ENCODE results near the gene RGS6.

The RGS6 gene

GRCh38 chr14:72521968-72522741 is 589.9 kb downstream of the RGS6 start:
- Histone ChIP-seq H4K20me1 (ENCODE audit: control insufficient read depth, insufficient read depth, low read depth, low read length) (no peaks in the 10 kb centered on the region), H3K79me2 (ENCODE audit: control insufficient read depth, low read length) (no peaks in the 10 kb centered on the region), H3K27me3 (ENCODE audit: control insufficient read depth, low read length) (no peaks in the 10 kb centered on the region), H3K4me3 (ENCODE audit: low read length) (no peak overlapping the region), H3K9me2 (replicated peaks; ENCODE audit: control insufficient read depth, low read length) (no peaks in the 10 kb centered on the region), H3F3A (ENCODE audit: control insufficient read depth, insufficient read depth) (no peaks in the 10 kb centered on the region), H3K9me3 (ENCODE audit: control insufficient read depth, insufficient read depth, low read length) (peaks cover 6% of the 10 kb centered on the region; the same call in 1 of the 2 replicates), H3K36me3 (ENCODE audit: control insufficient read depth, low read length) (no peaks in the 10 kb centered on the region), H3K4me2 (ENCODE audit: low read length) (no peak overlapping the region), H3K4me1 (ENCODE audit: control insufficient read depth, low read length) (peaks cover 46% of the 10 kb centered on the region), H3K27ac (ENCODE audit: low read depth, low read length) (no peak overlapping the region)
- TF ChIP-seq, protein P1, sequence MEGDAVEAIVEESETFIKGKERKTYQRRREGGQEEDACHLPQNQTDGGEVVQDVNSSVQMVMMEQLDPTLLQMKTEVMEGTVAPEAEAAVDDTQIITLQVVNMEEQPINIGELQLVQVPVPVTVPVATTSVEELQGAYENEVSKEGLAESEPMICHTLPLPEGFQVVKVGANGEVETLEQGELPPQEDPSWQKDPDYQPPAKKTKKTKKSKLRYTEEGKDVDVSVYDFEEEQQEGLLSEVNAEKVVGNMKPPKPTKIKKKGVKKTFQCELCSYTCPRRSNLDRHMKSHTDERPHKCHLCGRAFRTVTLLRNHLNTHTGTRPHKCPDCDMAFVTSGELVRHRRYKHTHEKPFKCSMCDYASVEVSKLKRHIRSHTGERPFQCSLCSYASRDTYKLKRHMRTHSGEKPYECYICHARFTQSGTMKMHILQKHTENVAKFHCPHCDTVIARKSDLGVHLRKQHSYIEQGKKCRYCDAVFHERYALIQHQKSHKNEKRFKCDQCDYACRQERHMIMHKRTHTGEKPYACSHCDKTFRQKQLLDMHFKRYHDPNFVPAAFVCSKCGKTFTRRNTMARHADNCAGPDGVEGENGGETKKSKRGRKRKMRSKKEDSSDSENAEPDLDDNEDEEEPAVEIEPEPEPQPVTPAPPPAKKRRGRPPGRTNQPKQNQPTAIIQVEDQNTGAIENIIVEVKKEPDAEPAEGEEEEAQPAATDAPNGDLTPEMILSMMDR (IDR thresholded peaks at IDR 0.05; ENCODE audit: low read depth, low read length, poor library complexity, severe bottlenecking): no peak
- TF ChIP-seq EZH2phosphoT487 (IDR thresholded peaks at IDR 0.05; ENCODE audit: borderline replicate concordance, low read length): no peak

- Histone ChIP-seq H3K9me2 (replicated peaks; ENCODE audit: control insufficient read depth, low read length) (no peaks in the 10 kb centered on the region), H4K20me1 (ENCODE audit: control insufficient read depth, insufficient read depth, low read depth, low read length) (no peaks in the 10 kb centered on the region), H3K4me2 (ENCODE audit: low read length) (no peak overlapping the region), H3K4me3 (ENCODE audit: low read length) (no peak overlapping the region), H3K4me1 (ENCODE audit: control insufficient read depth, low read length) (peaks cover 39% of the 10 kb centered on the region), H3K36me3 (ENCODE audit: control insufficient read depth, low read length) (no peaks in the 10 kb centered on the region), H3K27me3 (ENCODE audit: control insufficient read depth, low read length) (peaks cover 5% of the 10 kb centered on the region), H3K9me3 (ENCODE audit: control insufficient read depth, insufficient read depth, low read length) (peaks cover 6% of the 10 kb centered on the region; the same call in 1 of the 2 replicates), H3K27ac (ENCODE audit: low read depth, low read length) (no peak overlapping the region), H3F3A (ENCODE audit: control insufficient read depth, insufficient read depth) (no peaks in the 10 kb centered on the region), H3K79me2 (ENCODE audit: control insufficient read depth, low read length) (no peaks in the 10 kb centered on the region)
- TF ChIP-seq, protein P1 (IDR thresholded peaks at IDR 0.05; ENCODE audit: low read depth, low read length, poor library complexity, severe bottlenecking): no peak
- TF ChIP-seq EZH2phosphoT487 (IDR thresholded peaks at IDR 0.05; ENCODE audit: borderline replicate concordance, low read length): no peak
These were observed 590.6 kb downstream of the RGS6 start for GRCh38 chr14:72522847-72523246.

DNA sequence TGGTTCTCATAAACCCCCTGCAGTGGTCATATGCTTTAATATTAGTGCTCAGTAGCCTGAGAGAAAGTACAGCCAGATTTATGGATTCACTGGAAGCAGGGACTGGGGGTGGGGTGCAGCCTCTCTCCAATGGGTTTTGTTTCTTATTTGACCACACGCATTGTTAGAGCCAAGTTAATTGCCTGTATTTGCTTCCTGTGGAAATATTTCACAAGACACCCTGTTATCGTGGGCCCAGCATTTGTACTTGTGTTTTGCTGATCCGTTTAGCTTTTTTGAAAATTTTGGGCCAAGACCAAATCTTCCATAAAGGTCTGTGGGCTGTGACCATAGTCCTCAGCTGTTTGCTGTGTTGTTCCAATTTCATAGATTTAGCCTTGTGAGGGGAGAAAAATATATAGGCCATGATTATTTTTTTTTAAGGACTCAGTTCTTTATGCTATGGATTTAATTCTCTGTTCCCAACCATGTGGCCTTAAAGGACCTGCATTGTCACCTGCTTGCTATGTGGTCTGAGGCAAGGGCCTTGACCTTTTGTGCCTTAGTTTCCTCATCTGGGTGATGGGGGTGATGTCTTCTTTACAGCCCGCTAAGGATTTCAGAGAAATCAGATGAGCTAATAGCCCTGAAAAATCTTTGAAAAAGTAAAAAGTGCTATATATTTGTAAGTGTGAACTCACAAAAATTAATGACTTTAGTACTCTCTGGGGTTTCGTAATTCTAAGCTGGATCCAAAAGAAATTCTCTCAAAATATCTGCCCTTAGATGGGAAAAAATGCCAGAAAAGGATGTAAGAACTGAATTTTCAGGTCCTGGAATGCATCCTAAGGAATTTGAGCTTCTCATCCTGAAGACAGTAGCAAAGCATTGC is 591.4 kb downstream of the RGS6 start:
- H3K4me1 ChIP-seq (ENCODE audit: control insufficient read depth, low read length): peaks cover 31% of the 10 kb centered on the region
- H3K9me3 ChIP-seq (ENCODE audit: control insufficient read depth, insufficient read depth, low read length): peaks cover 6% of the 10 kb centered on the region; the same call in 1 of the 2 replicates
- no peaks in the 10 kb centered on the region for H4K20me1 ChIP-seq (ENCODE audit: control insufficient read depth, insufficient read depth, low read depth, low read length)
- TF ChIP-seq, protein P1 (IDR thresholded peaks at IDR 0.05; ENCODE audit: low read depth, low read length, poor library complexity, severe bottlenecking): no peak
- no peak for TF ChIP-seq EZH2phosphoT487 (IDR thresholded peaks at IDR 0.05; ENCODE audit: borderline replicate concordance, low read length)
- H3K9me2 ChIP-seq (replicated peaks; ENCODE audit: control insufficient read depth, low read length): no peaks in the 10 kb centered on the region
- peaks cover 11% of the 10 kb centered on the region for H3K27me3 ChIP-seq (ENCODE audit: control insufficient read depth, low read length)
- H3K36me3 ChIP-seq (ENCODE audit: control insufficient read depth, low read length): no peaks in the 10 kb centered on the region
- no peak overlapping the region for H3K27ac ChIP-seq (ENCODE audit: low read depth, low read length)
- H3K4me3 ChIP-seq (ENCODE audit: low read length): no peak overlapping the region
- no peaks in the 10 kb centered on the region for H3F3A ChIP-seq (ENCODE audit: control insufficient read depth, insufficient read depth)
- no peaks in the 10 kb centered on the region for H3K79me2 ChIP-seq (ENCODE audit: control insufficient read depth, low read length)
- H3K4me2 ChIP-seq (ENCODE audit: low read length): no peak overlapping the region

Data from DOHH2 (cell line).